Activated T-cell treated with anti-CD3 and anti-CD28 coated beads, Interleukin-2, amount 50 U/mL, for 48 hours (primary cell): Measurements from ENCODE around the gene NOLC1.

Source experiments
- DNase-seq, 2 experiments: peaks; one replicate each; pipeline ENCODE4 v3.0.0-alpha.2; 2020

Gene NOLC1

DNA sequence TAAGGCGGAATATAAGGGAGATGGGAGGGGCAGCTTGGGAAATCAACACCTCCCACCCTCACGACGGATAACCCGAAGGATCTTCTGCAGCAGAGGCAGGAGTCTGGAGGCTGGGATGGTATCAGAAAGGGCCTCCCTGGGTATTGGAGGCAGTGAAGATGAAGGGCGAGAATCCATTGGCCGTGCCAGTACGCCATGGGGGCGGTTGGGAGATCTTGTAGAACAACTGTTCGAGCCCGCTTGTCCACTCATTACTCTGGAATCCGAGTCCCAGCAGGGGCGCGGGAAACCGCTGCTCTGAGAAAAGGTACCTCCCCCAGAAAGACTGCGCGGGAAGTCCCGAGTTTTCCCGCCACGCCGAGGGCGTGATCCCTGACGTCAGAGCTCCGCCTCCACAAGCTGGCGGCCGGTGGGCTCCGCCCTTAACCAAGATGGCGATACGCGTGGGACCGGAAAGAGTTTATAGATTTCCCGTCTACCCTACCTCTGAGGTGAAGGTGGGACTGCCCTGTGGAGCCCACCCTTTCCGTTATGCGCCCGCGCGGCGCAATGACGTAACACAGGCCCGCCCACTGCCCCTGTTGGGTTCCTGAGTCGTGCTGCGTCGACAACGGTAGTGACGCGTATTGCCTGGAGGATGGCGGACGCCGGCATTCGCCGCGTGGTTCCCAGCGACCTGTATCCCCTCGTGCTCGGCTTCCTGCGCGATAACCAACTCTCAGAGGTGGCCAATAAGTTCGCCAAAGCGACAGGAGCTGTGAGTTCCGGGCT, at the start of gene NOLC1:
NOLC1 (plus strand) TSS at position 616 of the 771 bp plus-strand sequence; CDS start at position 638, 22 bp downstream.
- peak; percentile 100 for DNase-seq

DNA sequence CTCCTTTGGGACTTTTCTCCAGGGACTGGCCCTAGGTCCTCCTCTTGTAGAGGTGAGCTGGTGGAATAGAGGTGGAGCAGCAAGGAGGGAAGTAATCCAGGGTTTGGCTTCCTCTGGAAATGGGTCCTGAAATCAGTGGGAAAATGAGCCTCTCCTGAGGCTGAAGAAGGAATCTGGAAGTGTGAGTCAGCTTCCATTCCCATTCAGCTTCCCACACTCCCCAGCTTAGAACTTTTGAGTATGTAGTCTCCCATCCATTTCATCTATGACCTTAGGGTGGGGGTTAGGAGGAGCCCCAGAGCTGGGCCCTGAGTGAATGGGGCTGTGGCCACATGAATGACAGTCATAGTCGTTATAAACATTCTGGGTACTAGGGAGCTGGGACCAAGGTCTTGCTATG, 49.8 kb upstream of the NOLC1 start:
- DNase-seq, result no peak

DNA sequence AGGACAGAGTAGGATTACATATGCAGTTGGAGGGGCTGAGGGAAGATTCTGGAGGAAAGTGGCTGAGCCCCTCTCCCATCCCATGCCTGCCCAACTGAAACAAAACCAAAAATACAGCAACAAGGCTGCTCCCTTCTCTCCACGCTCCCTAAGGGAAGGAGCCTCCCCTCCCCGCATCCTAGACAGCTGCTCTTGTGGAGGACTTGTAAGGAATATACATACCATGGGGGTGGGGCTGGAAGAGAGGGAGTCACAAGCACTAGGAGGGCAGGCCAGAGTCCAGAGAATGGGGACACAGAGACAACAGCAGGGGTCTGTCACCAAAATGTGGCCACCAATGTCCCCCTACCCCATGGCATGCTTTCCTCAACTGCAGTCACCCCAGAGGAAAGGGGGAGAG, 45.2 kb upstream of the NOLC1 start:
- no peak for DNase-seq

DNA sequence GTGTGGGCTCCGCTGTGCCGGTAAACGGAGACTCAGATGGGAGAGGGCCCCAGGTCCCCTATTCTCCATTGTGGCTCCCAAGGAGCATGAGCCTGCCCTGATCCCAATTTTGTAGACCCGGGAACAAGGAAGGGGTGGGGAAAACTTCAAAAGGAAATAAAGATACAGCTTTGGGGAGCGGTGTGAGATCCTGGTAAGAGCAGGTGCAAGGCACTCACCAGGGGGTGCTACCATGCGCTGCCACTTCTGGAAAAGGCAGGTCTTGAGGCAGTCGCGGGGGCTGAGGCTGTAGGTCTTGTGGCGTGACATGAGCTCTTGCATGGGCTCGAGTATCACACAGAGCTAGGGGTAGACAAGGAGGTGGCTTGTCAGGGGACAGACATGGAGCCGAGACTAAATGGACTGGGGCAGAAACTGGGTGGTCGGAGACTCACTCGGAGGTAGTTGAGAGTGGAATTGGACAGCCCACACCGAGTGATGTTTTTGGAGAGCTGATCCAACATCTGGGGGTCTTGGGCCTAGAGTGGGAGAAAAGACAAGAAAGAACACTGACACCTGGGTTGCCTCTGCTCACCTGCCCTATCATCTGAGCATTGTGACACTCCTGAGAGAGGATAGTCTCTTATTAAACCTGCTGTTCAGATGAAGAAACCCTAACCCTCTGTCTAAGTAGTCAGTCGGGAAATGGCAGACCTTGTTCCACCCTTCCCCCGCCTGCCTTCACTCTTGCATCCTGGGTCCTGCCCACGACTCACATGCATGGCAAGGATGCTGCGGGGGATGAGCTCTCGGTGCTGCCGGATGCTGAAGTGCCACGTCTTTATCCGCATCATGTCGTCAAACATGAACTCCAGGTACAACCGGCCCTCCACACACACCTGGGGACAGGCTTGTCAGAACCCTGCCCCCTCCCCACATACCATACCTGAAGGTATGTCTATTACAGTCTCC, 42.7 kb upstream of the NOLC1 start:
- DNase-seq, result no peak

DNA sequence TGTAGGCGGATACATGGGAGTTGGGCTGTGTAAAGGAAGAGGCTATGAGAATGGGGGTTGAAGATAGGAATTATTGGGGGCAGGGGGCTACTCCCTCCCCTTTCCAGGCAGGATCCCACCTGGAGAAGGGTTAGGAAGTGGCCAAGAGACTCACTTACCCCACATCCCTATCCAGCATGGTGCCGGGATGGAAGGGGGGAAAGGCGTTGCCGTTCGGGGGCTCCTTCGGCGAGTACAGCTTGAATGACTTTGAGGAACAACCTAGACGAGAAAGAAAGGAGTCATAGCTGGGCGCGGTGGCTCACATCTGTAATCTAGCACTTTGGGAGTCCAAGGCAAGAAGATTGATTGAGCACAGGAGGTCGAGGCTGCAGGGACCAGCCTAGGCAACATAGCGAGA, 40.9 kb upstream of the NOLC1 start:
- no peak for DNase-seq

DNA sequence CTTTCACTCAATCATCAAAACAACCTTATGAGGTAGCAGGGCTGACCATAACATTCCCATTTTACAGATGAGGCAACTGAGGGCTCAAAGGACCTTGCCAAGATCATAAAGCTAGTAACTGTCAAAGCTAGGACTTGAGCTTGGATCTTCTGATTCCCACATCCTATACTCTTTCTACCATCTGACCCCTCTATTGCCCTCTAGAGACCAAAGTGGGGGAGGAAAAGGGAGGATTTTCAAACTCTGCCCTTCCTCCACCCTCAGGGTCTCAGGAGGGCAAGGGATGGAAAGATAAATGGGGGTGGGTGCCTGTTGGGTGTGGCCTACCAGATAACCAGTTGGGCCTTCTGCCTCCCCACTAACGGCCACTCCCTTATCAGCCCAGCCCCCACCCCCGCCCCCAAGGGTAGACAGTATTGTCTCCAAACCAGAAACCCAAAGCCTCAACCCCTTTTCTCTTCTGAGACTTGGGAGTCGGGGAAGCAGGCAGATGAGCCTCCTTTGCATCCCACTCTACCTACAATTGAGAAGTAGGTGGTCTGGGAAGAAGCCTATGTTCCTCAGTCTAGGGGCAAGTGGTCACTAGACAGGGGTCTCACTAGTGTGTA, 39.9 kb upstream of the NOLC1 start:
- no peak for DNase-seq

DNA sequence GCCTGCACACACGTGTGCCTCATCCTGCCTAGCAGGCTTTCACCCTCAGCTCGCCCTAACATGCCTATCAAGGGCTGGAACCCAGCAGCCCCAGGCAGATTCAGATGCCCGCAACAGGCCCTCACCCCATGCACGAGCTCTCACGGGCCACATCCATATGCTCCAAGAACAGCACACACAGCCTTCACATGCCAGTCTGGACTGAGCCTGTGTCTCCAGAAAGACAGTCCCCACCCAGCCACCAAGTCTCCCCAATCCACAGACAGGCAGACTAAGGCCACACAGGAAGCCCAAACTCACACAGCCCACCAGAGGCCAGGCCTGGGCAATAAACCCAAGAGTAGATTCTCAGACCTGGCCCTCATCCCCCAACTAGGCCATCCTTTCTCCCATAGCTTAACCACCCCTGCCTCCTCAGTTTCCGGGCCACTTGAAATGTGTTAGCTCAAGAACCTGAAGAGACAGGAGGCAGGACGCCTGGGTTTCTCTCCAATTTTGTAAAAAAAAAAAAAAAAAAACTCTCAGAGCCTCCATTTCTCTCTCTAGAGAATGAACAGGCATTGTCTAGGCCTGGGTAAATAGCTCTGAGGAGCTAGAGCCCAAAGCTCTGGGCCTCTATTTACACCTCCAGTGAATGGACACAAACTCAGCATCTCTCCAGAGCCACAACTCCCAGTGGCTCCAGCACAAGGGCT, 38.8 kb upstream of the NOLC1 start:
- peak; percentile 33 to 41 for DNase-seq

DNA sequence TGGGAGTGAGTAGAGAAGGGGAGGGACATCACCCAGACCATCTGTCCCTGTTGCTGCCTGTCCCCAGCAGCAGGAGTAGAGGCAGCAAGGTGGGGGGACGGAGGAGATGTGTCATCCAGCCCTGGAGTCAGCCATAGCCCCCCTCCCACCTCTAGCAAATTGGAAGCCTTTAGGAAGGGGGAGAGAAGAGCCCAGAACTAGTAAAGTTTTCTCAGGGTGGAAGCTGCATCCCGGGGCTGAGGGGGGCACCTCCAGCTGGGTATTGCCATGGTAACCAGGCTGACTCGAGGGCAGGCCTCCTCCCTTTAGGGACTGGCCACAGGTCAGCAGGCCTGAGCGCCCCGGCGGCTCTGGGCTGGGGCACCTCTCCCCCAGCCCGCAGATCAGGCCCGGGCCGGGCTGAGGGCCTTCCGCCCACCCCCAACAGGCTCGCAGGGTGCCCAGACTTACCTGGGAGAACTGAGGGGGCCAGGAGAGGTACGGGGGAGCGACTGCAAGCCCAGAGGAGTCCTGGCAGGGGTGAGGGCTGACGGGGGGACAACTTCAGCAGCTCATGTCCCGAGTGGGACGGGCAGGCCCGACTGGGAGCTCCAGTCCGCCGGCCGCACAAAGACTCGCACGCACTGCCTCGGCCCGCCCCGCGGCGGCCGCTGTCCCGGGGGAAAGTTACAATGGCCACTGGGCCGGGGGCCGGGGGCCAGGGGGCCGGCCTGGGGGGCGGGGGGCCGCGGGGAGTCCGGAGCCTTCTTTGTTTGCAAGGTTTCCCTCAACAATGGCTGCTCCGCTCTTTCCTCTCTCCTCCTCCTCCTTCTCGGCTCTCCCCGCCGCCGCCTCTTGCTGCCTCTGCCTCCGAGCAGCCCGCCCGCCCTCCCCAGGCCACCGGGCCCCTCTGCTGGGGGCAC, 38.0 kb upstream of the NOLC1 start:
- DNase-seq, result peak; percentile 54 to 56

DNA sequence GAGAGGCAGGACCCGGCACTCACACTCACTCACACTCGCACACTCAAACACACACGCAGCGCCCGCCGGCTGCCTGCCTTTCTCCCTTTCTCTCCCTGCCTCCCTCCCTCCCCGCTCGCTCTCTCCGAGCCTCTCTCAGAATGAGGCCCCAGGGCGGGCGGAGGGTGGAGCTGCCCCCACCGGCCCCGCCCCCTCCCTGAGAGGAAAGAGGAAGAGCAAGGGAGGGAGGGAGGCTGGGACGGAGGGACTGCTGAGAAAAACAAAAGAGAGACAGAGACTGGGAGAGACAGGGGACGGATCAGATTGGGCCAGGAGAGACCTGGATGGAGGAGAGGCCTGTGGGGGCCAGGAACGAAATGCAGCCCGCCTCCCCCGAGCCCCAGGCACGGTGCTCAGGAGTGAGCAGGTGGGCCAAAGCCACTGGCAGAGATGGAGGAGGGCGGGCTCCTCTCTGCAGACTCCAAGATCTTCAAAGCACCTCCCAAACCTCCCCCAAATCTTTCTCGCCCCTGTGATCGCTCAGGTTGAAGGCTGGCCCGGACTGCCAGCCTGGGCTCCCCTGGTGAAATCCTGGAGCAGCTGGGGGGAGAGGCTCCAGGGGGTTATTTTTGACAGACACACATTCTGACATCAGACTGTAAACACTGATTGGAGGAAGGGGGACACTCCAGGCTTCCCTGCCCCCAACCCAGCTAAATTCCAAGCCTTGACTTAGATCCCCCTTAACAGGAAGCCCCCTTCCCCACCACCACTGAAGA, 37.1 kb upstream of the NOLC1 start:
- peak; percentile 92 to 94 for DNase-seq

DNA sequence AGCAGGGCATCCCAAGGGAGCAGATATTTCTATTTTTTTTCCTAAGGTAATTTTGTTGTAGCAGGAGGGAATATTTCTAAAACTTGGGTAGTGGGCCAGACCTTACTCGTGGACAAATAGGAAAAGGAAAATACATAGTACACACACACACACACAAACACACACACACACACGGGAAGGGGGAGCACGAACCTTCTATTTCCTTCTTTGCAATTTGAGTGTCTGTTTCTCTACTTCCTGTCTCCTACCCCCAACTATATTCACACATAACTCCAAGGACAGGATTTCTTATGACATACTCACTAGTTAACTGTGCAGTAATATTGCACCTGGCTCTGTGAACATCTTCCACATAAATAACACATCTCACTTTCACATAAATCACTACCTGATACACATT, 36.4 kb upstream of the NOLC1 start:
- DNase-seq, result no peak

DNA sequence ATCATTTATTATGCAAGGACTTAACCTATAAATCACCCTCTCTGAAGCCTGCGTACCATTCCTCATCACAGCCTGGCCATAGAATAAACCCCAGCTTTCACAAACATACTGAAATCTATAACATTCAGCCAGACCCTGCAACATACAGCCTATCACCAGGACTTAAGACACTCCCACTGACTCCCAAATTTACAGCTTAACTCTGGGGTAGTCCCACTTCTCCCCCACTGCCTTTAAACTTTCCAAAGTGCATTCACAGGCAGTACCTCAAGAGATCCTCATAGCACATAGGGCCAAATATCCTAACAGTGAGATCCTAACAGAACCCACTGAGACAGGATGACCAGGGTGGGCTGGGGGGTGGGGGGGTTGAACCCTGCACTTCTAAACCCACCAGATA, 35.5 kb upstream of the NOLC1 start:
- DNase-seq, result no peak

DNA sequence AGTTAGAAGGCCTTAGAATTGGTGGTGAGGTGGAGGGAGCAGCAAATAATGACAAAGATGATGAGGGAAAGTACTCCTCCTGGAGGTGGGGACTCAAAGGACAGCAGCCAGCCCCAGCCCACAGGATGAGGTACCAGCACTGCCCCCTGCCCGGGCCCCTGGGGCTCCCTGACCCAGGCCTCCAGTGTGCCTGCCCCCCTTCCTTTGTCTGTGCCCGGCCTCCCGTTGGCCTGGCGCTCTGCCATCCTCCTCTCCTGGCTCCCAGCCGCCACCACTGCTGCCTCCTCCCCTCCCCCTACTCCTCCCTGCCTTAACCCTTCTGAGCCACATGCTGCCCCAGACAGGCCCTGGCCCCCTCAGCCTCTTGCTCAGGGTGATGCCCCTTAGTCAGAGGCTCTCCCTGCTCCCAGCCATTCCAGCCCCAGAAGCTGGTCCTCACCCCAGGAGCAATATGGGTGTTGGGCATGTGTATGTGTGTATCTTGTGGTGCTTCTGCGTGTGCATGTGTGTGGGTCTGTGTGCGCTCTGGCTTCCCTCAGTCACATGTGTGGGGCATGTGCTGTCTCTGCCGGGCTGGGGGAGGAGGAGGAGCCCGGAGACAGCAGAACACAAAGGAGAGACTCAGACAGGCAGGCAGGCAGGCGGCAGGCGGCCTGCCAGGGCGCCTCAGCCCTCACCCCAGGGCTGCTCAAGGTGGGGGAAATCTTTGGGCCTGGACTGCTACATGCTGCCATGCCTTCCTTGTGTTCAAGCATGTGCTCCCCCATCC, 34.6 kb upstream of the NOLC1 start:
- DNase-seq, result peak; percentile 73 to 77

DNA sequence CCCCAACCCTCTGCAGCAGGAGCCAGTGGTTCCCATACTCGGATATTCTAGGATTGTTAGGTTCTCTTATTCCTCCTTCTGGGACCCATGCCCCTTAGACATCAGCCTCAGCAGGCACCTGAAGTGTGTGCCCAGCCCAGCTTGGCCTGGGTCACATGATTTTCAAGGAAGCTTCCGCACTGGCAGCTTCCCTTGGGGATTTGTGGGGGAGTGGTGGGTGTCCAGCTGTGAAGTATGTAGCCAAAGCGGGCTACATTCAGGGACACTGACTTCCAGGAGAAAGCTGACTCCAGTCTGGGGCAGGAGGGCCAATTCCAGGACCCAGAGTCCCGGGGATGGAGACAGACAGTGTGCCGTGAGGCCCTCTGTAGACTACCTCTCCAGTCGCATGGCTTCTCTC, 33.3 kb upstream of the NOLC1 start:
- peak in 1 of 2 experiments; percentile 52 for DNase-seq

DNA sequence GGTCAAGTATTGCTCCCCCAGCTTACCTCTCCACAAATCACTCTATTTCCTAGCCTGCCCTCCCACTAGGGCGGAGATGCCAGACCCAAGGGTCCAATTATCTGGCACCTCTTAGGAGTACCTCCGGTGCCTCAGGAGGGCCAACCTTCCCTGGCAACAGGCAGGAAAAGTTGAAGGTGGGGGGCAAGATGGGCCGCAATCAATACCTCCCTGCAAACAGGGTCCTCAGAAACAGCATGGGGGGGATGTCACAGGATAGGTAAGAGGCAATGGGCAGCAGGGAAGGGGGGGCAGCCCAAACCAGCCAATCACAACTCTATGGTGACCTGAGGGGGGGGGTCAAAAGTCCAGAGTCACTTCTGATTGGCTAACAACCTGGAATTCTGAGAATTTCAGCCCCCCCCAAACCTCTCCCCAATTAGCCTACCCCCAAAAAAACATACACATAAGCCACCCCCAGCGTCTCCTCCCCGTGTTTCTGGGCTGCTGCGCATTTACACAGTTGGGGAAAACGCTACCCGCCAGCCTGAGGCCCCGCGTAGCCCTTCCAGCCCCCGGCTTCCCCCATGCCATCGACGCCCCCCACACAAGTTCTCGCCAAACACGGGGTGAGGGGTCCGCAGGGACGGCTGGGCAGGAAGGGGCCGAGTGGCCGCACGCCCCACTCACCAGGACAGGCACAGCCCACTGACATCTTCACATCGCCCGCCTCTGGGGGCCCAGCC, 32.6 kb upstream of the NOLC1 start:
- DNase-seq, result peak; percentile 78 to 79

DNA sequence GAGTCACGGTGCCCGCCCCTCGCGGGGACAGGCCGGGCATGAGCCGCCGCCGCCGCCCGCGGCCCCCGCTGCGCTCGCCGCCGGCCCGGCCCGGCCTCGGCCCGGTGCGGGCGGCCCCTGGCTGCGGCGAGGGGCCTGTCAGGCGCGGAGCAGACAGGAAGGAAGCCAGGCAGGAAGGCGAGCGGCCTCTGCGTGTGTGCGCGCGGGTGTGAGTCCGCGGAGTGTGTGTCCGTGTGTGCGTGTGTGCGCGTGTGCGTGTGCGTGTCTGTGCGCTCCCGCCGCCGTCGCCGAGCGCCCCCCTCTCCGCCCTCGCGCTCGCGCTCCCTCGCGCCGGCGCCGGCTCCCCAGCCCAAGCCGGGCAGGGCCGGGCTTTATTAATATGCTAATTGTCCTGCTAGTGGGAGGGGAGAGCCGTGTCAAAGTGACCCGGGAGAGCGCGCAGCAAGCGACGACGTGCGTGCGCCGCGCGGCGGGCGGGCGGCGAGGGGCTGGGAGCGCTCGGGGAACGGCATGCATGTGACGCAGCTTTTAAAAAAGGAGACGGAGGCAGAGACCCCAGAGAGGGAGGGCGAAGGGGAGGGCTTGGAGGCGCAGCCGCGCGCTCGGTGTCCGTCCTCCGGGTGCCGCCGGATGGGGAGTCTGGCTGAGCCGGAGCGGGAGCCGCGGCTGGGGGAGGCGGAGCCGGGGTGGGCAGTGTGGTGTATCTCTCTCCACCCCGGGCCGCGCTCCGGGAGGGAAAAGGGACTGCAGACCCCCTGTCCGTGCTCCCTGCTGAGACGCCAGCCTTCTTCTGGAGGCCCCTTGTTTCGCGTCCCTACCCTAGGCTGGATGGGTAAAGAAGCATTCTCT, 31.8 kb upstream of the NOLC1 start, which contains the start of gene LDB1:
LDB1 (minus strand) TSS at position 227 of the 849 bp plus-strand sequence. CDS start 258 bp downstream, outside the sequence.
- peak; percentile 77 to 81 for DNase-seq

DNA sequence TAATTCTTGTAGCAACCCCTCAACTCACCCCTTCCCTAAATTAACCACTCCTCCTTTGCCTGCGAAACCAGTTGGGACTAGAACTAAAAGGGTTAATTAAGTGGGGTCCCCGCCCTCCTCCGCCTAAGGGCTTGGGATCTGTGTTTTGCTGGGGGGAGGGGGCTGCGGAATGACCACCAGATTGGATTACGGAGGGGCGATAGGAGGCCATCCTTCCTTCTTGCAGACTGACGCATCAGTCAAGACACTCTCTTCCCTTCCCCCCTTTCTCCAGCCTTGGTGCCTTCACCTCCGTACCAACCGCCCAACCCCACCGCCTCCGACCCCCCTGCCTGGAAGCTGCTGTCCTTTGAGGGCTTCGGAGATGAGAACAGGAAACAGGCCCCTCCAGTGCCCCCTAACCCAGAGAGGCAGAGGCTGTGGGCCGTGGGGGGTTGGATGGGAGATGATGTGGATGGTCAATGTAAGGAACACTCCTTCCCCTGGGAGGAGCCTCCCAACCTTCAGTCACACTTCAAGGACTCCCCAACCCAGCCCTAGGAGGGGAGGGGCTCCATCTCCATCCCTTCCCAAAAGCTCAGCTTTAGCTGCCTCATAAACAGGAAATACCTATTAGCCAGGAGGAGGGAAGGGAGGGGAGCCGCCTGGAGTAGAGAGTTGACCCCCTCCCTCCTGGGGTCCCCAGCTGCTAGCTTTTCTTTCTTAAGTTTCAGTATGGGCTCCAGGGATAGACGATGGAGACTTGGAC, 31.0 kb upstream of the NOLC1 start:
- peak in 1 of 2 experiments; percentile 44 for DNase-seq

DNA sequence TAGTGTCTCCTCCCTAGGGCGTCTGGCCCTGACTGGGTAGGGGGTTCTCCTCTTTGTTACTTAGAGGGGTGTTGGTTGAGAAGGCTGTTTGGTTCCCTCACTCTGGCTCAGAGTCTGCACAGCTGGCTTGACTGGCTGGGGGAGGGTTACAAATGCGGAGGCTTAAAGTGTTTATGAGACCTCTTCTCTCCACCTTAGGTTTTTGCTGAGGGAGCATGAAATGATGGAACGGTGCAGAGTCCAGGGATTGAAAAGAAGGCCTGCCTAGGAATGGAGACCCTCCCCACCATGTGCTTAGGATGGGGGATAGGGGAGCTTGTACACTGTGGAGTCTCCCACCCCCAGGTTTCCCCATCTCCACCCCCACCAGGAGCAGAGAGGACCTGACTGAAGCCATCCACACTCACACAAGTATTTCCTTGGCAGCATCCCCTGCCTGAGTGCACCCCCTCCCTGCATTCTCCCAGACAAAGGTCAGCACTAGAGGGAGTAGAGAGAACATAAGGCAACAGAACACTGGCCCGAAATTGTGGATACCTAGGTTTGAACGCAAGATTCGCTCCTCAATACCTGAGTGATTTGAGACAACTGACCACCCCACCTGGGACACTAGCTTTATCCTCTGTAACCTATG, 30.3 kb upstream of the NOLC1 start:
- no peak for DNase-seq
